ENCODE results near the gene BANF1.

- TF ChIP-seq CTCF (IDR thresholded peaks at IDR 0.05) (no peak), POLR2A (IDR thresholded peaks at IDR 0.05) (no peak)
These were observed 12.6 kb downstream of the BANF1 start for GRCh38 chr11:66014804-66015453.

Measured in right lobe of liver (tissue), 4 donors.